SH-SY5Y (cell line): ENCODE results near the gene IP6K2.

Experiments
- GATA2 ChIP-seq: IDR thresholded peaks from 2 replicates; pipeline ENCODE4 v1.6.1; 2011; ENCODE audit warnings: mild to moderate bottlenecking, low read depth, low read length
- GATA3 ChIP-seq: IDR thresholded peaks from 2 replicates; pipeline ENCODE4 v1.6.1; 2011; ENCODE audit warnings: low read depth, mild to moderate bottlenecking, low read length, moderate library complexity

- TF ChIP-seq GATA3 (no peak), GATA2 (no peak)
Observed at GRCh38 chr3:48748754-48749153, 31.7 kb upstream of the IP6K2 start.
